ENCODE measurements around the gene DMWD. TPM values are rescaled to one million over a fixed set of nuclear protein-coding genes. Genes with fewer than 3 reads are reported as not detected.

Gene DMWD
- total RNA-seq, 4 donors from 2014 or later: 26.8 to 72.9 (median 54.8) TPM

- H3K27me3 ChIP-seq: no peaks in the 10 kb centered on the region
- TF ChIP-seq POLR2A (IDR thresholded peaks at IDR 0.05) (no peak), CTCF (IDR thresholded peaks at IDR 0.05) (no peak), POLR2AphosphoS5 (IDR thresholded peaks at IDR 0.05) (no peak), EP300 (IDR thresholded peaks at IDR 0.05; ENCODE audit: low read depth) (no peak)
- no peak for DNase-seq
- no peaks in the 10 kb centered on the region for H3K9me3 ChIP-seq
- intact Hi-C loops (cut with DNase I; ENCODE audit: low total_unique reads): no loop called here
- in situ Hi-C loops (cut with MboI; ENCODE audit: low pct_ligation_motif_present in 1 of 4, low pct_unique_long_range_greater_than_20kb in 1 of 4, low sequenced_read_pairs in 3 of 4): no loop called here
- H3K27ac ChIP-seq: no peak overlapping the region
- H3K4me3 ChIP-seq: no peak overlapping the region
- peaks cover 0 to 5% (median 0%) of the 10 kb centered on the region in 4 donors for H3K4me1 ChIP-seq
- peaks cover 0 to 47% (median 20%) of the 10 kb centered on the region in 4 donors for H3K36me3 ChIP-seq
- WGBS, 2 donors (ENCODE audit: low coverage in 1 of 2): 96% methylated on average over 8 of the region's 8 CpGs; no CpG with 5 or more reads in 1 of the 2 donors
These were observed 32.6 kb upstream of the DMWD start for GRCh38 chr19:45825263-45825605.

GRCh38 chr19:45824531-45825262, 32.1 kb upstream of the DMWD start:
- H3K27ac ChIP-seq: no peak overlapping the region

GRCh38 chr19:45824041-45824471, 31.4 kb upstream of the DMWD start:
- intact Hi-C loops (cut with DNase I; ENCODE audit: low total_unique reads): no loop called here
- Histone ChIP-seq H3K9me3 (no peaks in the 10 kb centered on the region), H3K27me3 (no peaks in the 10 kb centered on the region), H3K4me3 (no peak overlapping the region), H3K27ac (no peak overlapping the region), H3K4me1 (peaks cover 0 to 5% (median 0%) of the 10 kb centered on the region in 4 donors), H3K36me3 (peaks cover 0 to 36% (median 18%) of the 10 kb centered on the region in 4 donors)
- no peak for DNase-seq
- 48% methylated on average over 10 of the region's 12 CpGs; no CpG with 5 or more reads in 1 of the 2 donors for WGBS, 2 donors (ENCODE audit: low coverage in 1 of 2)
- no peak for TF ChIP-seq POLR2A (IDR thresholded peaks at IDR 0.05)
- peak in 1 of 3 donors; percentile 20 for TF ChIP-seq POLR2AphosphoS5 (IDR thresholded peaks at IDR 0.05)
- in situ Hi-C loops (cut with MboI; ENCODE audit: low pct_ligation_motif_present in 1 of 4, low pct_unique_long_range_greater_than_20kb in 1 of 4, low sequenced_read_pairs in 3 of 4): no loop called here

More at GRCh38 chr19:45824531-45825262, 32.1 kb upstream of the DMWD start:
- Histone ChIP-seq H3K27me3 (no peaks in the 10 kb centered on the region), H3K9me3 (no peaks in the 10 kb centered on the region), H3K36me3 (peaks cover 0 to 42% (median 19%) of the 10 kb centered on the region in 4 donors), H3K4me3 (no peak overlapping the region), H3K4me1 (peaks cover 0 to 5% (median 0%) of the 10 kb centered on the region in 4 donors)
- no peak for DNase-seq
- no peak for TF ChIP-seq EP300 (IDR thresholded peaks at IDR 0.05; ENCODE audit: low read depth)
- no peak for TF ChIP-seq POLR2AphosphoS5 (IDR thresholded peaks at IDR 0.05)
- TF ChIP-seq CTCF (IDR thresholded peaks at IDR 0.05): no peak
- TF ChIP-seq POLR2A (IDR thresholded peaks at IDR 0.05): no peak
- intact Hi-C loops (cut with DNase I; ENCODE audit: low total_unique reads) (no loop called here), in situ Hi-C loops (cut with MboI; ENCODE audit: low pct_ligation_motif_present in 1 of 4, low pct_unique_long_range_greater_than_20kb in 1 of 4, low sequenced_read_pairs in 3 of 4) (no loop called here)
- 50 to 86% methylated on average over 2 to 26 of the region's 26 CpGs for WGBS, 2 donors (ENCODE audit: low coverage in 1 of 2)

GRCh38 chr19:45823182-45823581, 30.5 kb upstream of the DMWD start:
- intact Hi-C loops (cut with DNase I; ENCODE audit: low total_unique reads): no loop called here
- Histone ChIP-seq H3K9me3 (no peaks in the 10 kb centered on the region), H3K36me3 (peaks cover 0 to 27% (median 13%) of the 10 kb centered on the region in 4 donors), H3K4me1 (peaks cover 0 to 5% (median 0%) of the 10 kb centered on the region in 4 donors), H3K27me3 (no peaks in the 10 kb centered on the region), H3K27ac (no peak overlapping the region), H3K4me3 (no peak overlapping the region)
- no peak for TF ChIP-seq POLR2AphosphoS5 (IDR thresholded peaks at IDR 0.05)
- TF ChIP-seq CTCF (IDR thresholded peaks at IDR 0.05): no peak
- no peak for TF ChIP-seq POLR2A (IDR thresholded peaks at IDR 0.05)
- no peak for TF ChIP-seq EP300 (IDR thresholded peaks at IDR 0.05; ENCODE audit: low read depth)
- 93 to 100% methylated on average over 1 to 12 of the region's 12 CpGs for WGBS, 2 donors (ENCODE audit: low coverage in 1 of 2)
- DNase-seq: no peak
- in situ Hi-C loops (cut with MboI; ENCODE audit: low pct_ligation_motif_present in 1 of 4, low pct_unique_long_range_greater_than_20kb in 1 of 4, low sequenced_read_pairs in 3 of 4): no loop called here

Data from transverse colon (tissue), 4 donors.